WI38 (cell line): ENCODE results near the gene CHL1.

Experiments
- H3K4me3 ChIP-seq: 2 replicates; pipeline ENCODE4 v1.5.1; 2011; ENCODE audit warnings: low read depth, mild to moderate bottlenecking, control low read depth, low read length
- TF ChIP-seq, protein P1 (sequence below): IDR thresholded peaks from 2 replicates; pipeline ENCODE4 v1.5.1; 2012; ENCODE audit warnings: low read depth, mild to moderate bottlenecking, control low read depth, low read length

CHL1 gene

DNA sequence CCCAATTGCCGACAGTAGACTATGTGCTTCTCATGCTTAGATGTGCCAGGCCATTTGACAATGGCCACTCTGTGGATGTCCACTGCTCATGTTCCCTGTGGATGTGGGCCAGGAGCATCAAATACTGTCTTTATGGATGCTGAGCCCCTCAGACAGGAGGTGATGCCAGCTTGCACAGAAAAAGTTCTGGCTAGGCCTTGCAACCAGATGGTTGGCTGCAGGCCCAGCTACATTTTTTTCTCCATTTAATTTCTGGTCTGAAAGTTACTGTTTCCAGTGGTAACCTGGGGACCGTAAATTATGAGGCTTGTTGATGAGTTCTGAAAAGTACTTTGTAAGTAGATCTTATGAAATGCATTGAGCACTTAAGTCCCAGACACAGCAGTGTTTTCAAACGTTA is 228.5 kb downstream of the CHL1 start:
- H3K4me3 ChIP-seq, result no peak overlapping the region
- TF ChIP-seq, protein P1, sequence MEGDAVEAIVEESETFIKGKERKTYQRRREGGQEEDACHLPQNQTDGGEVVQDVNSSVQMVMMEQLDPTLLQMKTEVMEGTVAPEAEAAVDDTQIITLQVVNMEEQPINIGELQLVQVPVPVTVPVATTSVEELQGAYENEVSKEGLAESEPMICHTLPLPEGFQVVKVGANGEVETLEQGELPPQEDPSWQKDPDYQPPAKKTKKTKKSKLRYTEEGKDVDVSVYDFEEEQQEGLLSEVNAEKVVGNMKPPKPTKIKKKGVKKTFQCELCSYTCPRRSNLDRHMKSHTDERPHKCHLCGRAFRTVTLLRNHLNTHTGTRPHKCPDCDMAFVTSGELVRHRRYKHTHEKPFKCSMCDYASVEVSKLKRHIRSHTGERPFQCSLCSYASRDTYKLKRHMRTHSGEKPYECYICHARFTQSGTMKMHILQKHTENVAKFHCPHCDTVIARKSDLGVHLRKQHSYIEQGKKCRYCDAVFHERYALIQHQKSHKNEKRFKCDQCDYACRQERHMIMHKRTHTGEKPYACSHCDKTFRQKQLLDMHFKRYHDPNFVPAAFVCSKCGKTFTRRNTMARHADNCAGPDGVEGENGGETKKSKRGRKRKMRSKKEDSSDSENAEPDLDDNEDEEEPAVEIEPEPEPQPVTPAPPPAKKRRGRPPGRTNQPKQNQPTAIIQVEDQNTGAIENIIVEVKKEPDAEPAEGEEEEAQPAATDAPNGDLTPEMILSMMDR, result no peak

DNA sequence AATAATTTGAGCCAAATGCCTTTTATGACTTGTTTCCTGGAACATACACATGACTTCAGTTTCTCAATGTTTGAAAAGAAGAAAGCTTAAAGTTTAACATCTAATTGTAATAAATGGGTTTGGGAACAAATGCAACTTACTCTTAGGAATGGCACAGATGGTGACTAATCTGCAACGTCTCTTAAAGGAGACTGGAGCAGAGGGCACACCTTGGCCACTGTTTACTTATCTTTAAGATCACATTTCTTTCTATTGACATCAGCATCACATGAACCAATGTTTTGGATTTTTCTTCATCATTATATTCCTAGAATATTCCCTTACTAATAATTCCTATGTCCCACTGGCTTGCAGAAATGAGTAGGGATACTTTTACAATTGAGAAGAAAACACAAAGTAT is 229.5 kb downstream of the CHL1 start:
- no peak overlapping the region for H3K4me3 ChIP-seq

DNA sequence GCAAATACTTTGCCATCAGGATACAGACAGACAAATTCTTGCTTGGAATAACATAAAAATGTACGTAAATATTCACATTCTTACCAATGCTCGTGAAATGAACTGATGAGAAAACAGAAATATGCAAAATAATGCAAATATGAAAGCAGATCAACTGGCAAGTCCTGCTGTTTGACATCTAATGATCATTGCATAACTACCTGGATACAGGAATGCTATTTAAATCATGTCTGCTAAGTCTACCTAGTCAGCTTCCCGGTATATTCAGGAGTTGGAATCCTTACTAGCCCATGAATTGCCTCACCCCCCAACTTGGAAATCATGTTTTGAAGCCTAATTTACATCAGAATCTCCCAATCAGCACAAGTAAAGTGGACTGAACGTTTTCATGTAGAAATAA is 230.6 kb downstream of the CHL1 start:
- TF ChIP-seq, protein P1, result no peak
- no peak overlapping the region for H3K4me3 ChIP-seq

More for the DNA sequence above, 229.5 kb downstream of the CHL1 start:
- TF ChIP-seq, protein P1, result no peak

DNA sequence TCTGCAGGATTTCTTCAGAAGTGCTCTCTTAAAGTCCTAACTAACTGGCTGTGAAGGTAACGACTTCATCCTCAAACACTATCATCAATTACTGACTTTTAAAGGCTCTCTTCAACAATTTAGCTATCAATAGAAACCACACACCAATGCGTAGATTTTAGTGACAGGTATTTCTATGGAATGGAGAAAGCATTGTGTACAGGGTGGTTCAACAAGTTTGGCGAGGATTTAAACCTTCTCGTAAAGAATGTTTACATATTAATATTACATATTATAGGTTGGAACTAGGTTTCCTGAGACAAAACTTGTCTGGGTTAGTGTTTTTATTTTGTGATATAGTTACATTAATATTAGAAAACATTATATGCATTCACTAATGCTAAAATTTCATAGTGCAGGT is 233.6 kb downstream of the CHL1 start:
- H3K4me3 ChIP-seq, result no peak overlapping the region
- TF ChIP-seq, protein P1, result no peak

DNA sequence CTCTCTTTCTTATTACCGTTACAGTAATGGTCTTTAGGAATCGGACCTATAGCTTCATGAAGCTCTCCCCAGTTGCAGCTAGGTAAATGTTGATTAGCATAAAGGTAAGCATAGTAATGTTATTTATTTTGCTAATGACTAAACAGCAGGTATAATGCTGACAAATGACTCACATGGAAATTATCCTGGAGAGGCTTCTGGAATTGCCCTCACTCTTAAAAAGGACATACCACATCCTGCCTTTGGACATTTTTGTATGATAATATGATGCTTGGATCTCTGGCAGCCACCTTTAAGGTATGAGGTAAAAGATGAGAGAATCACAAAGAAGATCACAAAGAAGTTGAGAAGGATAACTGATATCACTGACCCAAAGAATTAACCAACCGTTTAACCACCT is 238.6 kb downstream of the CHL1 start:
- TF ChIP-seq, protein P1, result no peak

DNA sequence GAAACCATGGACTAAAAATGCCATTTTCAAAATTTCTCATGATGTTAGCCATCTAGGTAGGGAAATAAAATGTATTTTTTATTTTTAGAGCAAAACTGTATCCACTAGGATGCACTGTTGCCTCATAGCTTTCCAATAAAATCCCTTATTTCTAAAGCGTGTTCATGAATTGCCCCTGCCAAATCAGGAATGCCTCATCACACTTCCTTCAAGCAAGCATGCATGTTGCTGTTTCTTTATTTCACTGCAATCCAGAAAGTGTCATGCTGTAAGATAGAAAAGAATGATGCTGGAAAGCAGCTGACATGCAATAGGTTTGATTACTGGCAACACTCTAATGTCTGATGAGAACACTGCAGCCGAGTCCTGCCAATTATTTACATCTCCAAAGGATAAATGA is 239.5 kb downstream of the CHL1 start:
- no peak overlapping the region for H3K4me3 ChIP-seq
- TF ChIP-seq, protein P1, result no peak

More for the DNA sequence above, 238.6 kb downstream of the CHL1 start:
- H3K4me3 ChIP-seq, result no peak overlapping the region

DNA sequence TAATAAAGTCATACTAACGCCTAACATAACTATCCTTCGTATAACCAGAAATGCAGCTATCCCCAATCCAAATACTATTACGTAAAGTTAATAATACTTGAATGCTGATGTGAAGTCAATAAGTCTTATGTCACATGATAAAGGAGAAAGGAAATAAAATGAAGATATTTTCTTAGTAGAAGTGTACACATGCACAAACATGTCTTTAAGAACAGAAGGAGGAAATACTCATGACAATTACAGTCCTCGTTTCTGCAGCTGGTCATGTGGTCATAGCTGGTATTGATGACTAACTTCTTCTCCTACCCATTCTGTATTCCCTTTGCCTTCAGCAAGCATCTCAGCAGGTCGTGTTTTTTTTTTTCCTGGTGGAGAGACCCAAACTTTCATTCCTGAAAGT is 244.3 kb downstream of the CHL1 start:
- TF ChIP-seq, protein P1, result no peak
- H3K4me3 ChIP-seq, result no peak overlapping the region
